Measurements from ENCODE around the gene TCP11.

The TCP11 gene

DNA sequence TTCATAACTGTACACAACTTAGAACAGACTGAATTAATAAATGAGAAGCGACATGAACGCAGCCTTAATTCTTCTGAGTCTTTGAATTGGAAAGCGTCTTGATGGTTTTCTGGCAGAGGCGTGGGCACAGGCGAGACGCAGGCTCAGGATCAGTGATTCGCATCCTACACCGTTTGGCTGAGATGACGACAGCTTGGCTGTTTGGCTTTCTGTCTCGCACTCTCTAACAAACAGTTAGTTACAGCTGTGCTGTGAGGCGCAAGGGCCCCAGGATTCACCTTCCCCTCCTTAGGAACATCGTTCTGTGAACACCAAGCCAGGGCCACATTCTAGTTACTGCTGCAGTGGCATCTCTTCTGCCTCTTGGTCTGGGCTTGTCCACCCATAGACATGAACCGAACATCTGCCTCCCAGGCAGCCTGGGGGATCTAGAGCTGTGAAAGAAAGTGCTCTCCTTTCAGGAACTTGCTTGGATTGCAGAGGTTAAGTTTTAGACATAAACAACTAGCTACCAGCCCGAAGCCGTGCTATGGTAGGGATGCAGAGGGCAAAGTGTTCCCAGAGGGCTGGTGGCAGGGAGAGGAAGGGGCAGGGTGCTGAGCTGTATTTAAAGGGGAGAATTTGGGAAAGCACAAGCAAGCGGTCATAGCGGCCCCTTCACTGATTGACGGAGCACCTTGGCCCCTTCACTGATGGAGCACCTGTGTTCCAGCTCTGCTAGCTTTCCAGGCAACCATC is 49.6 kb downstream of the TCP11 start:
- DNase-seq, result no peak

DNA sequence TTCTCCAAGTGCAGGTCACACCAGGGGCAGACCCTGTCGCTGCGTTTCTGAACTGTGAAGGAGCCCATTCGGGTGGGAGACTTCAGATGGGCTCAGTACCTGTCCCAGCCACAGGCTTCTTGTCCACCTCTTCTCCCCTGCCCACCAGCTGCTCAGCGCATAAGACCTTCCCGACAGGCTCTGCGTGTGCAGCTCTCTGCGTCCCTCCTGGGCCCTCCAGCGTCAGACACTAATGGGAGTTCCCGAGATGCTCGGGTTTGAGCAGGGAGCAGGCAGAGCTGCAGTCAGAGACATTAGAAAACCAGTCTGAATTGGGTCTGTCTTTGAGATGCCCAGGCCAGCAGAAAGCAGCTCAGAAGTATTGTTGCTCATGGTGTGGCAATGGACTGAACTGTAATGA is 50.4 kb downstream of the TCP11 start:
- DNase-seq, result no peak

DNA sequence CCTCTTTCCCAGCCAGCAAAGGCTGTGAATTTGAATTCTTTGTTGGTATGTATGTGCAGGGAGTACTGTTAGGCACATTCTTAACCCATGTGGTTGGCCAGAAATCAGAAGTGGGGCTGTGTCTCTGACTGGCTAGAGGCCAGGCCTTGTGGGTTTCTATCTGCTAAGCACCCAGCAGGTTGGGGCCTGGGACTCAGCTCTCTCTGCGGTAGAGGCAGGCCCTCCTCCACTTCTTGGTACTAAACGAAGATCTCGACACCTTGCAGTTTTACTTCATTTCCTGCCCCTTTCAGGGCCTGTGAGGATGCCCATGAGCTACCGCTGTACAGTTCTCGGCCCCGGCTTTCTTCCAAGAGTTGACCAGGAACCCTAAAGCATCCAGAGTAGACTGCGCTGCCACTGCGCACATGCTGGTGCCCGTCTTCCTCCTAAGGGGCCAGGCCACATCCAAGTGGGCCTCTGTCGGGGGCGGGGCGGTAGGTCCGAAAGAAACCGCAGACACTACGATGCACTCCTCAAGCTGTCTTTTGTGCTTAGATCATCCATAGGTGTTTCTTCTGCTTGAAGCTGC is 51.1 kb downstream of the TCP11 start:
- no peak for DNase-seq

DNA sequence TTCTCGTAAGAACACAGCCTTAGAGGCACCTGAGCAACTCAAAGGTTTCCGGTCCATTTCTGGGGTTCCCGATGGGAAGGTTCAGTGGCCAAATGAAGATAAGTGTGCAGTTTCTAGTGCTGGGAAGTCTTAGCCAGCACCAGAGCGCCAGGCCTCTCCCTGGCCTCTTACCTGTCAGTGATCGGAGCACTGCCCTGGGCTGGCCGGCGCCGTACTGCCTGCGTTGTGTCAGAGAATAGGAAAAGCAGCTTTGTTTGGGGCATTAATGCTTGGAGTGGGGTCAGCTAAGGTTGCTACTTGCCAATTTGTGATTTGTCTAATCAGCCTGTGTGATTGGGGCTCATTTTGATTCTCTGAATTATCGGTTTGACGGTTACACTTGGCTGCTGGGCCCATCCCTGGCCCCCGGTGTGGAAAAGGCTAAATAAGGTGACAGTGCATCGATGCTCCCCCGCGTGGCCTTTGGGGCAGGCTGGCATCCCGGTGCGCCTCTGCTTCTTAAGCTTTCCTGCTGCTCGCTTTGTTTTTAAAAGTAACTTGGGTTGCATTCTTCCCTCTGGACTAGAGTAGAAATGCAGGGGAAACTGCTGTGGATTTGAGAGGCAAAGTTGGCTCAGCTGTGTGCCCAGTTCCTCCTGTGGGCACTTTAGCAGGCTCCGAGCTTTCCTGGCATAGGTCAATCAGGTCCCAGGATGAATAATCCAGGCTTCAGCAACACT is 51.8 kb downstream of the TCP11 start:
- no peak for DNase-seq

DNA sequence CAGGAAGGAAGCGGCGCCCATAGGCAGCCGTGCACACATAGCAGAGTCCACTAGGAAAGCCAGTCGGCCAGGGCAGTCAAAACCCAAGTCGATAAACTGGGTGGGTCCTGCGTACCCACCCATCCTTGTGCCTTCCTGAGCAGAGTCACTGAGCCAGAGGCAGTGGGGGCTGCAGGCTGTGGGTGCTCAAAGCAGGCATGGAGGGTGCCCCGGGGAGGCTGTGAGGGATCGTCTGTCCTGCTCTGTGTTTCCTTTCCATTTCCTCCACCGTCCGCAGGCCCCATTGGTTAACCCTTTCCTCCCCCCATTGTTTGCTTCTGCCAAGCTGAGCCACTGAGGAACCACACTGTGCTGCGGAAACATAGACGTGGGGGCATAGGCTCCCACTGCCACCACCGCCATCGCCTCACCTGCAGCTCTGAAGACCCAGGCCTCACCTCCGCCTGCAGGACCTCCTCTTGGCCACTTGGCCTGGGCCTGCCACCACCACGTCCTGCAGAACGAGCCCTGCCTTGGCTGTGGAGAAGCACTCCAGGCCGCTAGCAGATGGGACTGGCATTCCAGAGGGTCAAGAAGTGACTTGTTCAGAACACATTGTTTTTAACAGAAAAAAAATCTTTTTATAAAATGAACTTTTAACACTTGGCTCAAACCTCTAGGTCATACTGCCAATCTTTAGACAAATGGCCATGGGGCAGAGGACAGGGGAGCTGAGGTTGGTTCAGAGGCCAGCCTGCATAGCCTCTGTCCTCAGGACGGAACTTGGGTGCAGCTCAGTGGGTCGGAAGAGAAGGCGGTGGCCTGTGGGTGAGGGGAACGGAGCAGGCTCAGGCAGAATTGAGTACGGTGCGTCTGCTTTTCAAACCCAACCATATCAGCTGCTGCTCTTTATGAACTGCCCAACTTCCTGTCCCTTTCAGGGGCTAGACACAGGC is 52.6 kb downstream of the TCP11 start:
- DNase-seq, result no peak

DNA sequence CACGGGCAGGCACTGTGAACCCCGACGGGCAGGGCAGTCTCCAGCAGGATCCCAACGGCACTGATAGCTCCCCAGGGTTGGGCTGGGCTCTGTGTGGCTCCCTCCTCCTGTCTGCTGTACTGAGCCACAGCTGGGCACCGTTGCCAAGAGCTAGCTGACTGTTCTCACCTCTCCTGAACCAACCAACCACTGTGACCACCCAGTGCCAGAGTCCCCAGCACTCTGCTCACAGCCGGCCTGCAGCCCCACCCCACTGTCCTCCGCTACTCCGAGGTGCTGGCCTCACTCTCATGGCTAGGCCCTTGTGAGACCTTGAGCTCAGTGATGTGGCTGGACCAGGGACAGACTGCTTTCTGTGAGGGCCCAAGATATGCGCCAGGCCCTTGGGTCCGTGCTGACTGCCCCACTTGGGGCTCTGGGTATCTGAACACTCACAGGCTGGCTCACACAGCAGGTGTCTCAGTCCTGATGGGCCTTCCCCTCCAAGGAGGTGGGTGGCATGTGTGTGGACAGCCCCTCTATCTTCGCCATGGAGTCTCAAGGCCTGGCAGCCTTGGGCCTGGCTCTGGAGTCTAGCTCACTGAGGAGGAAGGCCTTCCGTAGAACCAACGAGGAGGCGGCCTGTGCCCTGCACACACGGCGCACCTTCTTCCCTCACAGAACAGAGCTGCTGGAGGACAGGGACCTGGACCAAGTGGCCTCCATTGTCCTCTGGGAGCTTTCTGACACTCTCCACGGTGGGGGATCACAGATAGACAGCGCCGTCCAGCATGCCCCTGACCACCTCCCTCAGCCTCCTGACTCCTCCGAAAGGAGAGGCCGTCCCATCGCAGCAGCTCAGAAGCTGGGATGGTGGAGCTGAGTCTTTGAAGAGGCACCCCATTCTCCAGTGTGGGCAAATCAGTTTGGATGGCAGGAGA is 53.5 kb downstream of the TCP11 start:
- DNase-seq, result no peak

DNA sequence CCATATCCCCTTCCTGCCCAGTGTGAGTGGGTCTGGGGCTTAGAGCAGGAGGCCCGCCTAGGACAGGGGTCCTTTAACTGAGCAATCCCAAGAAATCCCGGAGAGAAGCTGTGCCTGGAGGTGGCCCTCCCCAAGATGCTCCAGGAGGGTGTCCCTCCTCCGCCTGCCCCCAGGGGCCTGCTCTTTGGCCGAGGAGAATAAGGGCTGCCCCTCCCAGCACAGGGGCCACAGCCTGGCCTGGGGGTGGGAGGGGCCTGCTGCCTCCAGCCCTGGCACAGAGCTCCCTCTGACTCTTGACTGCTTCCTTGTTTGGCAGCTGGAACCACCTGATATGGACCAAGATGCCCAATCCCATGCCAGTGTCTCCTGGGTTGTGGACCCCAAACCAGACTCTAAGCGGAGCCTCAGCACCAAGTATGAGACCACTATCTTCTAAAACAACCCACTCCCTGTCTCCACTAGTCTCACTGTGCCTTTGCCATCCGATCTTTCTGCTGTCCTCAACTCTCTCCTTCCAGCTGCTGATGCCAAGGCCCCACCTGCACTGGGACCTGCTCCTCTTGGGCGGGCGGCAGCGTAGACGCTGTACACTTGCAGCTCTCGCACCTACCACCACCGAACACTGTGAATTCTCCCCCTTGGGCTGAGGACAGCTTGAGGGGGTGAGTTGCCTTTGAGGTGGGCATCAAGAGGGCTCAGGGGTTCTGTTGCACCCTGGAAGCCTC is 54.3 kb downstream of the TCP11 start:
- no peak for DNase-seq

DNA sequence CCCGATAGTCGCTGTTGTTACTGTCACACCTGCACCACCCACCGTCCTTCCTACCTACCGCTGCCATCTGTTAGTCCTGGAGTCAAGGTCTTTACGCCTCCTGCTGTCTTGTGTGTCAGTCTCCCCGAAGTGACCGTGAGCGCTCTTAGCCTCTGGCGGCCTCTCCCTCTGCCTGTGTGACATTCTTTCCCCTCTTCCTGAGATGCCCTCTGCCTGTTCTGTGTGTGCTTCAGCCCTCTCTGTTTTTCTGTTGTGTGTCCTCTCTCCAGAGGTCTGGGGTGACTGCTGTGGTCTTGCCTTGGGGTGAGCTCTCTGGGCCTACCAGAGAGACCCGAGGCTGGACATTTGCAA is 54.9 kb downstream of the TCP11 start:
- no peak for DNase-seq

DNA sequence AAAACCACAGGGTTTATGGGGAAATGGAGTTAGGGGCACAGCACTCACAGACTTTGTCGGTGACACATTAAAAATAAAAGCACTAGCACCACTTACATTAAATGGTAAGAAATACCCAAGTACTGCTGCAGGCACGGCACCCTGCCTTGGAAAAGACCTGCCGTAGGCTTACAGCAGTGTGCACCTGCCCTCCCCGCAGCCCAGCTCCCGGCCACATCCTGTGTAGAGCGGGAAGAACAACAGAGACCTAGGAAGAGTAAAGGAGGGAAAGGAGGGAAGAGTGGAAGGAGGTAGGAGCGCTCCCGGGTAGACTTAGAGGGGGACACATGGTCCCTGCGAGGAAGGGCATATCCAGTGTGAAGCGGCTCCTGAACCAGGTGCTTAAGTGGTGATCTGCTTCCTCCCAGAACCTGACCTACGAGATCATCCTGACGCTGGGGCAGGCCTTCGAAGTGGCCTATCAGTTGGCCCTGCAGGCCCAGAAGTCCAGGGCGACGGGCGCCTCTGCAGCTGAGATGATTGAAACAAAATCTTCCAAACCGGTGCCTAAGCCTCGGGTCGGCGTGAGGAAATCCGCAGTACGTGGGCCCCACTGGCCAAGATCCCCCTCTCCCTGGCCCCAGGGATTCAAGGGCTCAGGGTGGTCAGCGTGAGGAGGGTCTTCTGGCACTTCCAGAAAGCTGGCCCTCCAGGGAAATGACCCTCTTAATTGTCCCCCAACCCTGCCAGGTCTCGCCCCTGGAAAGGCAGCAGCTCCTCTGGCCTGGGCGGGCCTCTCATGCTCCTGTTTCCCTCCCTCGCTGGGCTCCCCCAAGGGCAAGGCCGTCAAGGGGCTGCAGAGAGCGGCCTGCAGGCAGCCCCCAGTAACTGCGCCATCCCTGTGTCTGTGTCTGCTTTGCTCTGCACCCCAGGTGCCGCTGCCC is 55.5 kb downstream of the TCP11 start:
- no peak for DNase-seq

DNA sequence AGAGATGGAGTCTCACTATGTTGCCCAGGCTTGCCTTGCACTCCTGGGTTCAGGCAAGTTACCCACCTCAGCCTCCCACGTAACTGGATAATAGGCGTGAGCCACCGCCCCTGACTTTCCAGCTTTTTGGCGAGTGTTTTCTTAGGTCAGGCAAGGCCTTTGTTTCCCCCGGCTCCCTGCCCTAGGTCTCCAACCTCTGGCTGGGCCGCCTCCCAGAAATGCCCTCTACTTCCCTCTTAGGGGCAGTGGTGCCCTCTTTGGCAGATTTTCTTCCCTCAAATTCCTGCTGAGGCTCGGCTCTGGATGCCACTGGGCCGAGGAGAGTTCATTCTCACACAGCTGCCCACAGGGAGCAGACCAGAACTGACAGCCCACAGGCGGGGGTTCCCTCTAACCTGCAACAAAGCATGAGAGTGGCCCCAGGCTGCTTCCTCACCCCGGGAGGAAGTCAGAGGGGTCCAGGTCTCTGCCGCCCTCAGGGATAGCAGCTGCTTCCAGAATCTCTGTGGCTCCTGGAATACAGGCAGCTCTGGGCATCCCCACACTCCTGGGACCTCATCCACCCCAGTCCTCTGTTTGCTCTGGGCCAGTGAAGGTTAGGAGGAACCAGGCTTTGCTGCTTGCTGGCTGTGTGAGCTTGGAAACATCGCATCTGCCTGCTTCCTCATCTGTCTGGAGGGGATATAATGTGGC is 56.5 kb downstream of the TCP11 start:
- DNase-seq, result no peak

DNA sequence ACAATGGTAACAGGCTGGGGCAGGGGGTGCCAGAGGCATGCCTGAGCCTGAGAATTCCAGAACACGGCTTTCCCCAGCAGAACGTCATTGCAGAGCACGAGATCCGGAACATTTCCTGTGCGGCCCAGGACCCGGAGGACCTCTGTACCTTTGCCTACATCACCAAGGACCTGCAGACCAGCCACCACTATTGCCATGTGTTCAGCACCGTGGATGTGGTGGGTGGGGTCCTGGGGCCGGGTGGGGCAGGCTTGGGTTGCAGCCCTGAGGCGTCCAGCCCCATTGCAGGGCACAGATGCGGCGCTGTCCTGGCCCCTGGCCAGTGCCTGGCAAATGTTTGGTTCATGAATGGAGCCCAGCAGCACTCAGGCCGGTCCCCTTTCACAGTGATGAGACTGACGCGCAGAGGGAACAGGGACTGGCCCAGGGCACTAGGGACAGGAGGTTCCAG is 57.1 kb downstream of the TCP11 start:
- no peak for DNase-seq

DNA sequence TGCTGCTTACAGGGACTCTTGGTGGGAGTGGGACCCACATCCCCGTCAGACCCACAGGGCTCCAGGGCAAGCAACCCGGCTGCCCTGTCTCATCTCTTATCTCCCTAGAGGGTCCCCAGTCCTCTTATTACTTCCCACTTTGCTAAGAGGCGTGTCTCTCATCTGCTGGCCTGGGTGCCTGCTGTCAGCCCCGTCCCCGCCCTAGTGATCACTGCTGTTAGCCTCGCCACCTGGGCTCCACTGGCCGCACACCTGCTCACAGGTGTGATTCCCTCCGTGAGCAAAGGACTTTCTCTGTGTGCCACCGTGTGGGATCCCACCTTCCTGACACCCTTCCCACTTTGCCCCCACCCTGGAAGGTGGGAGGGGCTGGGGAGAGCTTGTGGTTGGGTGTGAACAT is 57.6 kb downstream of the TCP11 start:
- no peak for DNase-seq

DNA sequence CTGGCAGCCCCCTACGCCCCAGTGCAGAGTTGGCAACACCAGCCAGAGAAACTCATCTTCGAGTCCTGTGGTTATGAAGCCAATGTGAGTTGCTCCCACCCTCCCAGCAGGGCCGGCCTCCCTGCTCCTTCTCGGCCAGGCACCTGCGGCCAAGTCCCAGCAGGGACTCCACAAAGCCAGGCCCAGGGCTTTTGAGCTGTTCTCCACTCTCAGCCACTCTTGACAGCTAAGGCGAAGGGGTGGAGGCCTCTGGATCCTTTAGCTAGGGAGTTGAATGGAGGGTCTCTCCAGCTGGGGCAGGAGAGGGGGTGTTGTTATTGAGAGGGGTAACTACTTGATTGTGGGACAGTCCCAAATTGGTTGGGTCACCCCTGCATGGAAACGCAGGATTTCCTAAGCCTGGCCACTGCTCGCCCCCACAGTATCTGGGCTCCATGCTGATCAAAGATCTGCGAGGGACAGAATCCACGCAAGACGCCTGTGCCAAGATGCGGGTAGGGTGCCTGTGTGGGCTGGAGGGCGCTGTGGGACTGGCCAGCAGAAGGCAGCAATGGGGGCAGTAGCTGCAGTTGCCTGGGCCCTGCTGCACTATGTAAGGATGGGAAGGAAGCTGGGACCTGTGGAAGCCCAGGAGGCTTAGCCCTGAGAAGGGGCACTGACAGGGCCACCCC is 58.3 kb downstream of the TCP11 start:
- no peak for DNase-seq

DNA sequence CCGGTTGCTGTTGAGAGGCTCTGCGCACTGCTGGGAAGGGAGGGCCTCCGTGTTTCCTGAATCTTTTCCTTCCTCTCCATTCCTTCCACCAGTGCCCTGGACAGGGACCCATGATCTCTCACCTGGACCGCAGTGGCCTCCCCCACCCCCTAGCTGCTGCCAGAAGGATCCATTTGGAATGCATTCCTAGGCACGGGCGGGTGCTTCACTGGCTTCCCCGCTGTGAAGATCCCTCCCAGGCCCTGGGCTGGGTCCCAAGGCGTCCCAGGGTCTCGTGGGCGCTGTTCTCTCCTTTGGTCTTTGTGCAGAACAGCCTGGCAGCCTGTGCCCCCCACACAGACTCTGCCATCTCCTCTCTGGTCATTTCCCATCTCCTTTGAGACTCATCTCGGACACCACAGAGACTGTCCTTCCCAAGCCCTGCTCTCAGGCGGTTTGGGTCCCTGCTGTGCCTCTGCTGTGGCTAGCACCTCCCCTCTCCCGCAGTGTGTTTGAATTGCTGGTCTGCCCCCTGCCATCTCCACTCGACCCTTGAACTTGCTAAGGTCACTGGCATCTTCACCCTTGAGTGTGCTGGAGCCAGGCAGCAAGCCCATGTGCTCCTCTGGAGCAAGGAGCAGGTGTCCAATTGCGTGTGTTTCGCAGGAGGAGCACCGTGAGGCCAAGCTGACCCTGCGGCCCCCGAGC is 59.0 kb downstream of the TCP11 start:
- DNase-seq, result no peak

DNA sequence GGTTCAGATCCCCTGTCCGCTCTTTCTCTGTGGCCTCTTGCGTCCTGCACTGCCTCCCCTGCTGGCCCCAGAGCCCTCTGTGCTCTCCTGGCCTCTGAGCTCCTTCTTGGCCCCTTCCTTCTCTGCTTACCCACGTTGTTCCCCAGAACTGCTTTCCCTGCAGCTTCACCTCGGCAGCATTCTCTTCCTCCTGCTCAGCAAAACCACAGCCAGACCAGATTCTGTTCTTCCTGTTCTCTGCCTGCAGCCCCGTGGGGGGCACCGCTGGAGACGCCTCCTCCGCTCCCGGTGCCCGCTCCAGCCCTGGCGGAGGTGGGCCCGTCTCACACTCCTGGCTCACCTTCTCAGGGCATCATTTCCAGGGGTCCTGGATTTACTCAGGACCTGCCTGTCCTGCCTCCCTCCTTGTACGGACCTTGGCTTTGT is 59.7 kb downstream of the TCP11 start:
- DNase-seq, result no peak

DNA sequence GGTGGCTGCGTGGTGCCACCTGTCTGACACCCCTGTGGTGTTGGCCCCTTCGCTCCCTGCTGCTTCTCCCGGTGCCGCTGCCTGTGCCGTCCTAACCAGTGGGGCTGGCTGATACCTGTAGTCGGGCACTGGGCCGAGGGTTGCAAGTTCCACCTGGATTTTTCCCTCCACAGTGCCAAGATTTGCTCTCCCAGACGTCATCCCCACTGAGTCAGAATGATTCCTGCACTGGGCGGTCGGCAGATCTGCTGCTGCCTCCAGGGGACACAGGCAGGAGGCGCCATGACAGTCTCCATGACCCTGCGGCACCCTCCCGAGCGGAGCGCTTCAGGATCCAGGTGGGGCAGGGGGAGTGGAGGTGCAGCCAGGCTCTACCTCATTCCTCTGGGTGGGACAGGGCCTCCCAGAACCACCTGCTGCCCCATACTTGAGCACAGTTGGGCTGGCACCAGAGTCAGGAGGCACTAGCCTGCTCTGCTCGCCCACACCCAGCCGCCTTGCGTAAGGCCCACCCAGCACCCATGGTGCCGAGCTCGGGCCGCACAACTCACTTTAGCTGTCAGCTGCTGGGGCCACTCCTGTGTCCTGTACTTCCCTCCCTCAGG is 60.2 kb downstream of the TCP11 start:
- DNase-seq, result no peak

DNA sequence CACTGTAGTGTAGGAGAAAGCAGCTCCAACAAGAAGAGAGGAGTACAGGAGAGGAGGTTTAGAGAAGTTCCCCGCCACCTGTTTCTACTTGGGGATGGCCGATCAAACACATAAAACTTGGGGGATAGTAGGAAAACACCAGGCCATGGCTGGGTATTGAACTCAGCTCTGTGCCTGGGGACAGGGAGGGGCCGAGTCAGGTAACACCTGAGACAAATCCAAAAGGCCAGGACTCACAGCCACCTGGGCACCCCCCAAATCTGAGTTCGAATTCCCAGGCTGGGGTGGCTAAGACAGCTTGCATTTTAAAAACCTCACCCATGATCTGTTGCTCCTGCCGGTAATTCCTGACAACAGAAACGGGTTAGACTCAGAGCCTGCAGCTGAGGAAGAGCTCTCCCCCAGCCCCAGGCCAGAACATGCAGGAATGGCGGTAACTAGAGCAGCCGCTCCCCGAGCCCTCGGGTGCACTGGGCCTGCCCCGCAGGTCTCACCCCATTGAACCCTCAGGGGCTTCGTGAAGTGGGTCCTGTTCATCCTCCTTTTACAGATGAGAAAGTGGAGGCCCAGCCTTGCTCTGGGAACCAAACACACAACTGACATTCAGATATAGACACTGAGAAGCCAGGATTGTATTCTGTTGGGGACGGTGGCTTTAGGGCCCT is 61.0 kb downstream of the TCP11 start:
- no peak for DNase-seq
